IMR-90 (cell line): ENCODE results near the gene RSBN1. TPM values are rescaled to one million over a fixed set of nuclear protein-coding genes. Genes with fewer than 3 reads are reported as not detected.

Source experiments
- ATAC-seq: fragments of 200-7000 bp; cut with Tn5 transposase; 2 replicates; pipeline ENCODE4 v1.9.1; 2020; ENCODE audit warnings: low read depth, mild to moderate bottlenecking, moderate library complexity
- BruUV-seq: library from RNA; stranded (reverse); fragments of 400-500 nt; replicated peaks from 2 replicates; lab custom pipeline; 2021; lab: Mats Ljungman, UMichigan
- CTCF ChIA-PET: fragments of 300-600 bp; formaldehyde crosslinking; extraction: SDS; loops from one replicate; lab custom pipeline; 2021; ENCODE audit warnings: antibody characterized with exemption; lab: Yijun Ruan, JAX
- POLR2A ChIA-PET: fragments of 300-600 bp; sonication (Branson Sonifier 250); formaldehyde crosslinking; loops from one replicate; lab custom pipeline; 2022; ENCODE audit warnings: antibody characterized with exemption; ENCODE audit not compliant: unreplicated experiment; lab: Charles Lee
- DNase-seq: peaks from one replicate; pipeline ENCODE4 v3.0.0; 2013
- H2AFZ ChIP-seq: replicated peaks from 2 replicates; pipeline ENCODE3; 2013; ENCODE audit warnings: low read length, mild to moderate bottlenecking; ENCODE audit not compliant: poor library complexity
- H2AK5ac ChIP-seq: 2 replicates; pipeline ENCODE4 v1.6.1; 2013; ENCODE audit warnings: low read depth, low read length, inconsistent platforms
- H2AK9ac ChIP-seq: replicated peaks from 2 replicates; pipeline ENCODE3; 2013; ENCODE audit warnings: mild to moderate bottlenecking, low read depth, low read length, moderate library complexity; ENCODE audit not compliant: poor library complexity
- H2BK120ac ChIP-seq: 2 replicates; pipeline ENCODE4 v1.6.1; 2013; ENCODE audit warnings: low read depth, low read length, inconsistent platforms
- H2BK15ac ChIP-seq: 3 replicates; pipeline ENCODE4 v1.6.1; 2013; ENCODE audit warnings: low read depth, low read length, inconsistent platforms
- H2BK20ac ChIP-seq: 2 replicates; pipeline ENCODE4 v1.6.1; 2013; ENCODE audit warnings: low read depth, mild to moderate bottlenecking, inconsistent platforms, low read length, moderate library complexity
- H2BK5ac ChIP-seq: 2 replicates; pipeline ENCODE4 v1.6.1; 2013; ENCODE audit warnings: mild to moderate bottlenecking, low read depth, low read length, inconsistent platforms; ENCODE audit not compliant: poor library complexity, severe bottlenecking
- H3K14ac ChIP-seq: replicated peaks from 2 replicates; pipeline ENCODE4 v1.6.1; 2013; ENCODE audit warnings: low read depth, low read length, inconsistent platforms
- H3K18ac ChIP-seq: 2 replicates; pipeline ENCODE4 v1.6.1; 2013; ENCODE audit warnings: low read depth, low read length, control low read depth
- H3K23ac ChIP-seq: 2 replicates; pipeline ENCODE4 v1.6.1; 2013; ENCODE audit warnings: low read depth, low read length, inconsistent platforms
- H3K27ac ChIP-seq: 2 replicates; pipeline ENCODE4 v1.5.1; 2013; ENCODE audit warnings: mild to moderate bottlenecking, control low read depth, low read length; ENCODE audit not compliant: insufficient read depth
- H3K27me3 ChIP-seq: 2 replicates; pipeline ENCODE4 v1.6.1; 2013; ENCODE audit warnings: low read length; ENCODE audit not compliant: control insufficient read depth, insufficient read depth
- H3K36me3 ChIP-seq: 2 replicates; pipeline ENCODE4 v1.6.1; 2013; ENCODE audit warnings: low read length, mixed read lengths; ENCODE audit not compliant: control insufficient read depth, insufficient read depth
- H3K4ac ChIP-seq: 2 replicates; pipeline ENCODE4 v1.6.1; 2013; ENCODE audit warnings: low read depth, low read length, inconsistent platforms
- H3K4me1 ChIP-seq: 2 replicates; pipeline ENCODE4 v1.6.1; 2013; ENCODE audit warnings: low read length, mixed read lengths; ENCODE audit not compliant: control insufficient read depth, insufficient read depth
- H3K4me2 ChIP-seq: 2 replicates; pipeline ENCODE4 v1.6.1; 2013; ENCODE audit warnings: low read depth, mild to moderate bottlenecking, control low read depth, low read length, moderate library complexity
- H3K4me3 ChIP-seq: 2 replicates; pipeline ENCODE4 v1.5.1; 2013; ENCODE audit warnings: low read depth, mild to moderate bottlenecking, control low read depth, low read length, moderate library complexity; ENCODE audit not compliant: insufficient read depth
- H3K56ac ChIP-seq: 2 replicates; pipeline ENCODE4 v1.6.1; 2013; ENCODE audit warnings: low read length, inconsistent platforms; ENCODE audit not compliant: insufficient read depth; ENCODE audit errors: extremely low read depth
- H3K79me1 ChIP-seq, 2 experiments: 2 replicates each; pipeline ENCODE4 v1.6.1; 2013; ENCODE audit warnings: low read length in 2 of 2, inconsistent platforms in 1 of 2, low read depth in 1 of 2
- H3K9ac ChIP-seq: 2 replicates; pipeline ENCODE4 v1.6.1; 2013; ENCODE audit warnings: low read depth, low read length, control low read depth
- H3K9me1 ChIP-seq: 2 replicates; pipeline ENCODE4 v1.6.1; 2013; ENCODE audit warnings: low read length, inconsistent platforms; ENCODE audit not compliant: insufficient read depth
- H3K9me3 ChIP-seq: 2 replicates; pipeline ENCODE4 v1.6.1; 2013; ENCODE audit warnings: low read length; ENCODE audit not compliant: control insufficient read depth, insufficient read depth
- H4K20me1 ChIP-seq: 2 replicates; pipeline ENCODE4 v1.6.1; 2013; ENCODE audit warnings: low read length, inconsistent platforms; ENCODE audit not compliant: insufficient read depth
- H4K5ac ChIP-seq: 2 replicates; pipeline ENCODE4 v1.6.1; 2013; ENCODE audit warnings: mild to moderate bottlenecking, low read depth, low read length, control low read depth
- H4K8ac ChIP-seq, 2 experiments: 2 replicates each; pipeline ENCODE4 v1.6.1; 2013; ENCODE audit warnings: low read depth in 2 of 2, low read length in 2 of 2, control low read depth in 1 of 2, inconsistent platforms in 1 of 2
- H4K91ac ChIP-seq: 2 replicates; pipeline ENCODE4 v1.6.1; 2013; ENCODE audit warnings: low read depth, low read length, inconsistent platforms; ENCODE audit not compliant: insufficient read depth
- CHD1 ChIP-seq: IDR thresholded peaks from 2 replicates; pipeline ENCODE4 v1.6.1; 2012; ENCODE audit warnings: low read depth, low read length, improper control_type of control experiment
- CTCF ChIP-seq: conservative IDR thresholded peaks from 2 replicates; pipeline ENCODE4 v1.5.1; 2012; ENCODE audit warnings: mild to moderate bottlenecking, low read depth, low read length, improper control_type of control experiment
- MAFK ChIP-seq: IDR thresholded peaks from 2 replicates; pipeline ENCODE4 v1.6.1; 2012; ENCODE audit warnings: low read depth, low read length, improper control_type of control experiment
- POLR2A ChIP-seq: IDR thresholded peaks from 2 replicates; pipeline ENCODE4 v1.6.1; 2012; ENCODE audit warnings: mild to moderate bottlenecking, low read depth, low read length
- SMC3 ChIP-seq: fragments of 150-350 bp; IDR thresholded peaks from 2 replicates; pipeline ENCODE4 v1.6.1; 2016; ENCODE audit warnings: low read depth, mild to moderate bottlenecking, antibody characterized with exemption, low read length, moderate library complexity
- WGBS, 2 experiments: methylation state at CpG; one replicate each; pipeline versions ENCODE4 v1.1.5 to v1.1.7; 2013; ENCODE audit warnings: missing lambda C conversion rate in 2 of 2; ENCODE audit not compliant: insufficient read length in 1 of 2; ENCODE audit errors: extremely low coverage in 2 of 2; 5-methylcytosine and 5-hydroxymethylcytosine counted together
- dilution Hi-C: fragments of 300-500 bp; cut with HindIII; formaldehyde crosslinking; loops from one replicate; pipeline ENCODE4 v1.14.3; 2018; ENCODE audit warnings: low sequenced_read_pairs; ENCODE audit not compliant: unreplicated experiment
- in situ Hi-C: fragments of 300-500 bp; cut with MboI; formaldehyde crosslinking; loops from 3 replicates; pipeline ENCODE4 v1.14.3; 2019; ENCODE audit warnings: low sequenced_read_pairs, inconsistent platforms, mixed read lengths
- intact Hi-C: fragments of 100-400 bp; cut with micrococcal nuclease; formaldehyde crosslinking; loops from 2 replicates; pipeline ENCODE4 v1.10.0; 2022
- polyA plus RNA-seq, 3 experiments: library from polyadenylated mRNA; depleted of rRNA; stranded (reverse); fragments of >200 nt; gene quantifications; 2 replicates each; pipeline ENCODE4 v1.2.3, GENCODE V29; 2012; ENCODE audit warnings: low replicate concordance in 1 of 3
- total RNA-seq: library from RNA; depleted of rRNA; stranded (reverse); fragments of >200 nt; gene quantifications from 2 replicates; pipeline ENCODE4 v1.2.3, GENCODE V29; 2012

The RSBN1 gene
- total and polyA plus RNA-seq, 2 of the 4 experiments (the other 2 are of a cell fraction): 5.3 to 11.7 TPM

- Histone ChIP-seq H2BK15ac (no peak overlapping the region), H2AK9ac (no peak overlapping the region), H3K9me3 (no peaks in the 10 kb centered on the region), H2BK120ac (no peak overlapping the region), H3K18ac (no peak overlapping the region), H3K36me3 (peaks cover 5% of the 10 kb centered on the region), H3K14ac (no peak overlapping the region), H4K20me1 (no peaks in the 10 kb centered on the region), H3K4ac (no peak overlapping the region), H4K8ac (no peak overlapping the region), H3K56ac (no peak overlapping the region), H3K9ac (no peak overlapping the region), H3K4me1 (no peaks in the 10 kb centered on the region), H4K5ac (no peak overlapping the region), H3K4me2 (peak overlapping the region; percentile 27; the same call in 1 of the 2 replicates), H3K79me1 (peaks cover 5 to 12% of the 10 kb centered on the region in 2 experiments), H4K91ac (no peak overlapping the region), H3K4me3 (no peak overlapping the region), H3K27ac (no peak overlapping the region), H3K9me1 (no peaks in the 10 kb centered on the region), H3K27me3 (no peaks in the 10 kb centered on the region), H2AK5ac (no peak overlapping the region), H2BK5ac (no peak overlapping the region), H3K23ac (no peak overlapping the region), H2BK20ac (no peak overlapping the region), H2AFZ (no peak overlapping the region)
- BruUV-seq: no TSS peak
- POLR2A ChIA-PET: no interaction called here
- no peak for ATAC-seq
- intact Hi-C loops (no loop called here), dilution Hi-C loops (no loop called here), in situ Hi-C loops (no loop called here)
- TF ChIP-seq CTCF (no peak), MAFK (no peak), CHD1 (no peak), SMC3 (no peak), POLR2A (no peak)
- WGBS, 2 experiments: no CpG with 5 or more reads among the region's 1 CpG
- no peak for DNase-seq
- CTCF ChIA-PET: no interaction called here
Measured at GRCh38 chr1:113768916-113769600, 43.2 kb downstream of the RSBN1 start.
